ENCODE measurements around the gene ASCL5.

The ASCL5 gene

GRCh38 chr1:201100169-201100930, 26.6 kb downstream of the ASCL5 start:
- TF ChIP-seq POLR2A (IDR thresholded peaks at IDR 0.05; ENCODE audit: low read length) (no peak), GATA1 (IDR thresholded peaks at IDR 0.05; ENCODE audit: low read depth, low read length) (no peak)

GRCh38 chr1:201098992-201099677, 27.8 kb downstream of the ASCL5 start:
- no peak for DNase-seq
- no peak for TF ChIP-seq POLR2A (IDR thresholded peaks at IDR 0.05; ENCODE audit: low read length)
- TF ChIP-seq GATA1 (IDR thresholded peaks at IDR 0.05; ENCODE audit: low read depth, low read length), result no peak

More at GRCh38 chr1:201100169-201100930, 26.6 kb downstream of the ASCL5 start:
- DNase-seq, result no peak

- DNase-seq, result no peak
- TF ChIP-seq GATA1 (IDR thresholded peaks at IDR 0.05; ENCODE audit: low read depth, low read length), result no peak
- TF ChIP-seq POLR2A (IDR thresholded peaks at IDR 0.05; ENCODE audit: low read length), result no peak
Measured at GRCh38 chr1:201096977-201097856, 29.8 kb downstream of the ASCL5 start.

- TF ChIP-seq GATA1 (IDR thresholded peaks at IDR 0.05; ENCODE audit: low read depth, low read length), result no peak
- TF ChIP-seq POLR2A (IDR thresholded peaks at IDR 0.05; ENCODE audit: low read length), result no peak
- DNase-seq, result no peak
Measured at GRCh38 chr1:201096041-201096461, 30.9 kb downstream of the ASCL5 start.

- DNase-seq, result no peak
- TF ChIP-seq GATA1 (IDR thresholded peaks at IDR 0.05; ENCODE audit: low read depth, low read length), result no peak
- no peak for TF ChIP-seq POLR2A (IDR thresholded peaks at IDR 0.05; ENCODE audit: low read length)
Measured at GRCh38 chr1:201095581-201095980, 31.4 kb downstream of the ASCL5 start.

GRCh38 chr1:201094832-201095231, 32.2 kb downstream of the ASCL5 start:
- TF ChIP-seq POLR2A (IDR thresholded peaks at IDR 0.05; ENCODE audit: low read length), result no peak
- no peak for TF ChIP-seq GATA1 (IDR thresholded peaks at IDR 0.05; ENCODE audit: low read depth, low read length)
- no peak for DNase-seq

GRCh38 chr1:201093962-201094361, 33.0 kb downstream of the ASCL5 start:
- TF ChIP-seq POLR2A (IDR thresholded peaks at IDR 0.05; ENCODE audit: low read length), result no peak
- no peak for TF ChIP-seq GATA1 (IDR thresholded peaks at IDR 0.05; ENCODE audit: low read depth, low read length)
- no peak for DNase-seq

- no peak for DNase-seq
- TF ChIP-seq GATA1 (IDR thresholded peaks at IDR 0.05; ENCODE audit: low read depth, low read length) (no peak), POLR2A (IDR thresholded peaks at IDR 0.05; ENCODE audit: low read length) (no peak)
Measured at GRCh38 chr1:201093561-201093960, 33.4 kb downstream of the ASCL5 start.

- TF ChIP-seq GATA1 (IDR thresholded peaks at IDR 0.05; ENCODE audit: low read depth, low read length) (no peak), POLR2A (IDR thresholded peaks at IDR 0.05; ENCODE audit: low read length) (no peak)
- no peak for DNase-seq
Measured at GRCh38 chr1:201092738-201093137, 34.2 kb downstream of the ASCL5 start.

- DNase-seq, result no peak
- no peak for TF ChIP-seq POLR2A (IDR thresholded peaks at IDR 0.05; ENCODE audit: low read length)
- TF ChIP-seq GATA1 (IDR thresholded peaks at IDR 0.05; ENCODE audit: low read depth, low read length), result no peak
Measured at GRCh38 chr1:201091256-201091655, 35.7 kb downstream of the ASCL5 start.

- no peak for TF ChIP-seq POLR2A (IDR thresholded peaks at IDR 0.05; ENCODE audit: low read length)
- no peak for TF ChIP-seq GATA1 (IDR thresholded peaks at IDR 0.05; ENCODE audit: low read depth, low read length)
- no peak for DNase-seq
Measured at GRCh38 chr1:201090541-201090940, 36.4 kb downstream of the ASCL5 start.

GRCh38 chr1:201089596-201089995, 37.4 kb downstream of the ASCL5 start:
- no peak for DNase-seq
- TF ChIP-seq GATA1 (IDR thresholded peaks at IDR 0.05; ENCODE audit: low read depth, low read length) (no peak), POLR2A (IDR thresholded peaks at IDR 0.05; ENCODE audit: low read length) (no peak)

- DNase-seq, result no peak
- TF ChIP-seq POLR2A (IDR thresholded peaks at IDR 0.05; ENCODE audit: low read length), result no peak
- no peak for TF ChIP-seq GATA1 (IDR thresholded peaks at IDR 0.05; ENCODE audit: low read depth, low read length)
Measured at GRCh38 chr1:201088901-201089525, 38.0 kb downstream of the ASCL5 start.

Data from erythroblast (primary cell).